HG02678 (cell line): ENCODE data around the gene UTF1.
"Not testable (repeated sequence)": the region's sequence is repeated elsewhere in the genome, so short reads cannot be mapped to it uniquely, and the experiment has no call there.

Experiments used
- ATAC-seq: cut with Tn5 transposase; IDR thresholded peaks from one replicate; pipeline ENCODE4 v1.9.1; 2021; ENCODE audit warnings: mild to moderate bottlenecking, moderate library complexity; ENCODE audit not compliant: unreplicated experiment

Gene UTF1

DNA sequence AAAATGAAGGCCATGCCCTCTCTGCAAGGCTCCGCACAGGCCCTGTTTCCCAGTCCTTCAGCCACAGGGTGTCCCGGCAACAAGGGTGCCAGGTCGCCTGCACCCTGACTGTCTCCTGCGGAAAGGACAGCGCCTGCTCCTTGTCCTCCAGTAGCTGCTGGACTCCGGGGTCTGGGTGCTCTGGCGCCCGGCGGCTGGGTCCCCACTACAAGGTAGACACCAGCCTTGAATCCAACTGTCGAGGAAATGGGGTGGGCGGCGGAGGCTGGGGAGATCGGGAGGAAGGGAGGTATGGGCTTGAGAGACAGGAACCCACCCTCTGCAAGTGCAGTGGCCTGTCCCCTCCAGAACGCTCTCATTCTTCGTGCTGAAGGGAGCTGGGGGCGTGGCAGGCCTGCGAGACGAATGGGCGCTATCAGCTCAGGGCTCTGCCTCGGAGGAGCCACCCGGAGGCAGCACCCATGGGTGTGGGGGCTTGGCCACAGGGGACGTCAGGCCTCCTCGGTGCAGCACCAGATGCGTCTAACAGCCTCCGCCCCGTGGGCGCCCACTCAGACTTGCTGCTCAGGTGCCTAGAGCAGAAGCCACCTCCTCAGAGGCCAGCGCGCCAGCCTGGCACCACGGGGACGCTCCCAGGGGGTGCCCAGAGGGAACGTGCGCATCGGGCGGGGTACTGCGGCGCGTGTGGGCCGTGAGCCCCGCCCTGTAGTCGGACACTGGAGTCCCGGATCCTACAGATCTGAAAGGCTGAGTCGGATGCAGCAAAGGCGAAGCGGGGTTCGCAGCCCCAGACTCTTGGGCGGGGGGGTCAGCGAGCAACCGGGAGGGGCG, 31.1 kb downstream of the UTF1 start:
- peak; percentile 53 for ATAC-seq

DNA sequence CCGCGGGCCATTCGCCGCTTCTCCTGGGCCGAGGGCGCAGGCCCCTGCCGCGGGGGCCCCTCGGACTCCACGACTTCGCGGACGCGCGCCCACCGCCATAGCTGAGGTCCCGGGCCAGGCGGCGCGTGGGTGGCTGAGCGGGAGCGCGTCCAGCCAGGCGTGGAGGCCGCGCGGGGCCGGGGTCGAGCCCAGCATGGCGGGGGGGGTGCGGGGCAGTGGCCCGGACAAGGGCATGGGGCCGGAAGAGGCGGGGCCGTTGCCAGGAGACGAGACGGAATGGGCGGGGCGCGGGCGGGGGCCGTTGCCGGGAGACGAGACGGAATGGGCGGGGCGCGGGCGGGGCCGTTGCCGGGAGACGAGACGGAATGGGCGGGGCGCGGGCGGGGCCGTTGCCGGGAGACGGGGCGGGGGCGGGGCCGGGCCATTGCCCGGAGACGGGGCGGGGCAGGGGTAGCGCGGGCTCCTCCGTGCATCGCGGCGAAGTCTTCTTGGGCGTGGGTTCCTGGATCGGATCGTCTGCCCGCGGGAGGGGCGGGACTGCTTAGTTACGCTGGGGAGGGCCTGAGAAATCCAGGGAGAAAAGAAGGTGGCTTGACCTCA, 31.8 kb downstream of the UTF1 start:
- peak; percentile 57 for ATAC-seq

DNA sequence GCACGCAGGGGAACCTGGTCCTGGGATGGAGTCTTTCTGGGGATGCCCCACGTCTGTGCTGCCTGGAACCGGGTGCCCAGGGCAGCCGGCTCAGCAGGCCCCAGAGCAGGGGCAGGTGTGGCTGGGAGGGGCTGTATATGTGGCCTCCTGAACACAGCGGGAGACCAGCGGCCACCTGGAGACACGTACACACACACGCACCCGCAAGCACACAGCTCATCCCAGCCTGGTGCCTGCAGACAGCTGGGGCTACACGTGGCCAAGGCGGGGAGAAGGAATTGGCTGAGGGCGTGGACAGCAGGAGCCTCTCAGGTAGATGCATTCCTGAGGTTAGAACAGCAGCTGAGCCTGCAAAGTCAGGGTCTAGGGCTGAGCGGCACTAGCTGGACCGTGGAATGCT, 32.7 kb downstream of the UTF1 start:
- no peak for ATAC-seq

DNA sequence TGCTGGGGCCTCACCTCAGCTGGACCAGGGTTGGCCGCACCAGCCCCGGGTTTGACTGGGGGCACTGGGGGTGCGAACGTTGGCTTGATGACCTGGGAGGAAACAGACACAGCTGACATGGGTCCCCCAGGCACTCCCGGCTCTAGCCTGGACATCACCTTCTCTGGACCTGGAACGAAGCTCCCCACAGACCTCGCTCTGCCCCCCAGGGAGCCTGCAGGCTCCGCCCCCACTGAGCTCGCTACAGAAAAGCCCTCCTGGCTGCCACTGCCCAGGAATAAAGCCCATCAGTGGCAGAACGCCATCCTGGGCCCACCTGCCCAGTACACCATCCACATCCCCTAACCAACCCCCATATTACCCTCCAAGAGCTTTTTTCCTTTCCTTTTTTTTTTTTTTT, 33.7 kb downstream of the UTF1 start:
- ATAC-seq = no peak

GRCh38 chr10:133264461-133264860, 34.4 kb downstream of the UTF1 start:
- no peak for ATAC-seq

DNA sequence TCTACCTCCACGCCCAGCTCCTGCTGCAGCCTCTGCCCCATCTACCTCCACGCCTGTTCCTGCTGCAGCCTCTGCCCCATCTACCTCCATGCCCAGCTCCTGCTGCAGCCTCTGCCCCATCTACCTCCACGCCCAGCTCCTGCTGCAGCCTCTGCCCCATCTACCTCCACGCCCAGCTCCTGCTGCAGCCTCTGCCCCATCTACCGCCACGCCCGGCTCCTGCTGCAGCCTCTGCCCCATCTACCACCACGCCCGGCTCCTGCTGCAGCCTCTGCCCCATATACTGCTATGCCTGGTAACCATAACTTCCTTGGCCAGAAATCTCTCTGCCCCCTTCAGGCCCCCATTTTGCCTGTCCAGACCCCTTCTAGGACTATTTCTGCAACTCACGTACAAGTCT, 35.0 kb downstream of the UTF1 start:
- not testable (repeated sequence) for ATAC-seq

GRCh38 chr10:133266056-133266795, 36.2 kb downstream of the UTF1 start:
- no peak for ATAC-seq

DNA sequence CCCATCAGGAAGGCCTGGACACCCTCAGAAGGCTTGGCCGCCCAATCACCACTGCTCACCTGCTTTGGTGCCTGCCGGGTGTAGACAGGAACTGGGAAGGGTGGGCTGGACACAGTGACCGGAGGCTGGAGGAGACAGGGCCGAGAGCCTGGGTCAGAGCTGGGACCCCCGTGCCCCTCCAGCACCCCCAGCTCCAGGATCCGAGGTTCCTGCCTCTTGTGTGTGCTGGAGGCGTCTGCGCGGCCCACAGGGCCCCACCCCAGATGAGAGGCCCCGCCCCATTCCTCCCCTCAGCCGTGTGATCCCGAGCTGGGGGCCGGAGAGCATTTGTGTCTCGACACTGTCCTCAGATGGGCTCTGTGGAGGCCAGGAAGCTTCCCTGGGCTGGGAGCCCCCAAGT, 37.3 kb downstream of the UTF1 start:
- no peak for ATAC-seq

GRCh38 chr10:133267829-133268228, 37.8 kb downstream of the UTF1 start:
- ATAC-seq = no peak

GRCh38 chr10:133268532-133268931, 38.5 kb downstream of the UTF1 start:
- ATAC-seq = no peak

- no peak for ATAC-seq
These were observed 39.4 kb downstream of the UTF1 start for GRCh38 chr10:133269367-133269766.

GRCh38 chr10:133270204-133270603, 40.2 kb downstream of the UTF1 start:
- no peak for ATAC-seq

GRCh38 chr10:133270773-133271297, 40.8 kb downstream of the UTF1 start:
- no peak for ATAC-seq

DNA sequence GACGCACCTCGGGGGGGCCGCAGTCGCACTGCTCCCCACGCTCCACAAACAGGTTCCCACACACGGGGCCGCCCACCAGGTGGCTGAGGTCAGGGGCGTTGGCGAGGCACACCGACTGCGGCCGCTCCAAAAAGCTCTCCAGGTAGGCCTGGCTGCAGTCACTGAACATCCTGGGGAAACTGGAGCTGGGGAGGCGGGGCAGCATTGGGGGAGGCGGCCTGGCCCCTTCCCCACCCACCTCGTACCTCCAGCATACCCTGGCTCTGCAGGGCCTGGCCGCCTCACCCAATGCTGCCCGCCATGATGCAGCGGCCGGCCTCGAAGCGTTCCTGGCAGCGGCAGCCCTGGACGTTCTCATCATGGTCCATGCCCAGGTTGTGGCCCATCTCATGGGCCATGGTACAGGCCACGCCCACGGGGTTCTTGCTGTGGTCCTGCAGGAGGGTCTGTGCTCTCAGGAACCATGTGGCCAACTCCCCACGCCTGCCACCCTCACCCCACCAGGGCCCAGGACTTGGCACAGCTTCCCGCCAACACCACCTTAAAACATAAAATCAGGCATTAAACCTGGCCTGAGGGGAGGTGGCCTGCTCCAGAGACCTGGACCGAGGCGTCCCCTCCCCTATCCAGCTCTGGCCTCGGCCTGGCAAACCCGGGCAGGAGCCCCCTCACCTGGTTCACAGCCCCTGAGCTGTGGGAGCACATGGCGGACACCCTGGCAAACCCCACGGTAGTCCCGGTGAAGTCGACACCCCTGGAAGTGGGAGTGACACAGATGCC, 41.7 kb downstream of the UTF1 start:
- ATAC-seq = no peak

GRCh38 chr10:133272301-133272963, 42.4 kb downstream of the UTF1 start:
- no peak for ATAC-seq

DNA sequence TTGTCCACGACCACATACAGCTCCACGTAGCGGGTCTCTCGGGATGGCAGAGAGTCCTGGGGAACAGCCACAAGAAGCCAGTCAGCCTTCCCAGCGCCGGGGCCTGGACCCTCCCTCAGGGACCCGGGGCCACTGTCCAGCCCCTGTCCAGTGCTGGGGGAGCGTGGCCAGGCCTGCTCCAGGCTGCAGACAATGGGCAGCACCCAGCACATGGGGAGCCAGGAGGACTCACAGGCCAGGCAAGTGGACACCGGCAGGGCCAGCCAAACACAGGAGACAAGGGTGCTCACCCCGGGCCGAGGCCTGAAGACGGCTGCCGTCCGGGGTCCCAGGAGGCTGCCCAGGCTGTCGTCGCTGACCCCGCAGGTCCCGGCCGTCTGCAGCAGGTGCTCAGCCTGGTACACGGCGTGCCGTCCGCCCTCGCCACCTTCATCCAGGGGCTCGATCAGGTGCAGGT, 43.0 kb downstream of the UTF1 start:
- no peak for ATAC-seq

DNA sequence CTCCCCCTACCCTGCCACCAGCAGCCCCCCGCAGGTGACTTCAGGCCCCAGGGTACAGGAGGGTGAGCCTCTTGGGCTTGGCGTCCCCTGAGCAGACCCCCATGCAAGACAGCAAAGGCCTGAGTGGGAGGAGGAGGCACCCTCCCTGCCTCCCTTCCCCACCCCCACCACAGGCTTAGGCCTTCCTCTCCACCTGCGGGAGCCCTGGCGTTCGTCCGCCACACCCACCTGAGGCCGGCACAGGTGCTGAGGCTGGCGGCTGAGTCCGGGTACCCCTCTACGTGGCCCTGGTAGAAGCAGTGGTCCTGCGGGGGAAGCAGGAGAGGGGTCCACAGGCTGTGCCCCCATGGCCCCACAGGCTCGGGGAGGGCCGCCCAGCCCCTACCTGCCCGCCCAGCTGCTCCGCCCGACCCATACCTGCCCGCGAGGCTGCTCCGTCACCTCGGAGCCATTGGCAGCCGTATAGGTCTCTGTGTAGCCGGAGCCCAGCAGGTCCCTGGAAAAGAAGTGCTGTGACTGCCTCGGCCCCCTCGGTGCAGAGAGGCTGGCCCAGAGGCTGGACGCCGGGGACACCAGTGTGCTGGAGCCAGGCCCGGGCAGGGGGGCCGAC, 43.6 kb downstream of the UTF1 start:
- ATAC-seq = no peak

DNA sequence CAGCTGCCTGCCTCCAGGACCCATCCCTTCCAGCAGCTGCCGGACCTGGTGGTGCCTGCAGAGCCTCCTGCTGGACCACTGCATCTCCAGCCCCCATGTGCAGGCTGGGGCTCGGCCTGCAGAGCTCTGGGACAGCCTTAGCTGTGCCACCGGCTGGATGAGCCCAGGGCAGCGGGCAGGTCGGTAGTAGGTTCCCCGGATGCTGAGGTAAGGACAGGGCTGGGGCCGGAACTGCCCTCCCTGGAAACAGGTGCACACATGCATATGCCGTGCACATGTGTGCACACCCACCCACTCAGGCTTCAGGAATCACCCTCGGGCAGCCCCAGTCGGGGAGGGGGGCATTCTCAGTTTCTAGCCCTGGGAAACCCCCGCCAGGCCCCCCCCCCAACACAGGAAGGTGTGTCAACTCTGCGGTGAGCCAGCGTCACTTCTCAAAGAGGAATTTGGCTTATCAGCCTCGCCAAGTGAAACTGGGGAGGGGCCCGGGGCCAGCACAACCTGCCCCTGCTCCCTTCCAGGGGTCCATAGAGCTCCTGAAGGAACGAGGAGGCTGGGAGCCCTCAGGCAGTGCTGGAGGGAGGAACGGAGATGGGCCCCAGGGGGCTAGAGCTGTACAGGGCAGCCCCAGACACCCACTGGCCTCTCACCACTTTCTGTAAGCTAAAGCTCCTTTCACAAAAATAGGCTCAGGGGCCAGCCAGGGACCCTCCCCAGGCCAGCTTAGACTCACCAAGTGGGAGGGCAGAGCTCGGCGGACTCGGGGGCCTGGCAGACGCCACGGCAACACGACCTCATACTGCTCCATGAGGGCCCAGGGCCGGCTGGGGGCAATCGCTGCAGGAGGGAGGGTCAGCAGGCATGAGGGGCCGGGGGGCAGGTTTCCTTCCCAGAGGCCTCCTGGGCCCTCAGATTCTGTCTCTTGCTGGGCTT, 45.0 kb downstream of the UTF1 start:
- peak; percentile 51 for ATAC-seq

- ATAC-seq = peak; percentile 35
These were observed 45.7 kb downstream of the UTF1 start for GRCh38 chr10:133275684-133276092.
